Activated B cell treated with CpG ODN at 0.5 μM for 24 hours (primary cell): ENCODE measurements around the gene OSBPL5. TPM values are rescaled to one million over a fixed set of nuclear protein-coding genes. Genes with fewer than 3 reads are reported as not detected.

ENCODE experiments used
- ATAC-seq: fragments of 200-7000 bp; cut with Tn5 transposase; one replicate; pipeline ENCODE4 v1.10.0; 2021; ENCODE audit warnings: low read depth, mild to moderate bottlenecking, moderate library complexity
- CTCF ChIA-PET: fragments of 350-600 bp; sonication (Branson Sonifier 250); formaldehyde crosslinking; loops from one replicate; lab custom pipeline; 2021; ENCODE audit warnings: antibody characterized with exemption; lab: Charles Lee
- POLR2A ChIA-PET: fragments of 350-600 bp; sonication (Branson Sonifier 250); formaldehyde crosslinking; loops from one replicate; lab custom pipeline; 2021; ENCODE audit warnings: antibody characterized with exemption; lab: Charles Lee
- DNase-seq: peaks from one replicate; pipeline ENCODE4 v3.0.0; 2022
- H3K27ac Mint-ChIP-seq: one replicate; pipeline ENCODE4 v1.8.0; 2020; ENCODE audit warnings: mixed read lengths
- H3K27me3 Mint-ChIP-seq: one replicate; pipeline ENCODE4 v1.8.0; 2021; ENCODE audit warnings: mixed read lengths
- H3K36me3 Mint-ChIP-seq: one replicate; pipeline ENCODE4 v1.8.0; 2021; ENCODE audit warnings: low read depth, mixed read lengths
- H3K4me1 Mint-ChIP-seq: one replicate; pipeline ENCODE4 v1.8.0; 2021; ENCODE audit warnings: mixed read lengths
- H3K4me3 Mint-ChIP-seq: one replicate; pipeline ENCODE4 v1.8.0; 2020; ENCODE audit warnings: mild to moderate bottlenecking, mixed read lengths
- H3K9me3 Mint-ChIP-seq: one replicate; pipeline ENCODE4 v1.8.0; 2020; ENCODE audit warnings: mixed read lengths
- intact Hi-C: fragments of 100-400 bp; cut with micrococcal nuclease; formaldehyde crosslinking; loops from one replicate; pipeline ENCODE4 v1.15.1; 2024
- total RNA-seq: library from RNA; stranded (reverse); gene quantifications from 2 replicates; pipeline ENCODE4 v1.2.3, GENCODE V29; 2022
- TF ChIP-seq, protein P1 (sequence below): fragments of 200-600 bp; IDR thresholded peaks from one replicate; pipeline ENCODE4 v1.8.0; 2022; ENCODE audit warnings: antibody characterized with exemption, mild to moderate bottlenecking

Gene OSBPL5
- total RNA-seq, 1 donor from 2014 or later = not detected

DNA sequence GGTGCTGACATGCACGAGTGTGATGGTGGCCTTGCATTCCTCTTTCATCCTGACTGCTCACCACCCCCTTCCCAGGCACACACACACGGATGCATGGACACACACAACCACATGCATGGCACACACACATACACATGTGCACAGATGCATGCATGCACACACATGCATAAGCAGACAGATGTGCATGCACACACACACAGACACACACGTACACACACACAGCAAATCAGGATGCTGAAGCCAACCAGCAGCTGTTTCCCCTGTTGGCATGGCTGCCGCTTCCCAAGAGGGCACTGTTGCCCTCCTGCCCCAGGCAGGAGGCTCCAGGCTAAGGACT, 15.3 kb downstream of the OSBPL5 start:
- ATAC-seq (no peak), DNase-seq (no peak)
- Mint-ChIP-seq H3K27ac (no peak overlapping the region), H3K4me1 (no peaks in the 10 kb centered on the region), H3K36me3 (no peaks in the 10 kb centered on the region), H3K4me3 (no peak overlapping the region), H3K27me3 (peaks cover 2% of the 10 kb centered on the region), H3K9me3 (no peaks in the 10 kb centered on the region)
- ChIA-PET CTCF (no interaction called here), POLR2A (no interaction called here)
- TF ChIP-seq, protein P1, sequence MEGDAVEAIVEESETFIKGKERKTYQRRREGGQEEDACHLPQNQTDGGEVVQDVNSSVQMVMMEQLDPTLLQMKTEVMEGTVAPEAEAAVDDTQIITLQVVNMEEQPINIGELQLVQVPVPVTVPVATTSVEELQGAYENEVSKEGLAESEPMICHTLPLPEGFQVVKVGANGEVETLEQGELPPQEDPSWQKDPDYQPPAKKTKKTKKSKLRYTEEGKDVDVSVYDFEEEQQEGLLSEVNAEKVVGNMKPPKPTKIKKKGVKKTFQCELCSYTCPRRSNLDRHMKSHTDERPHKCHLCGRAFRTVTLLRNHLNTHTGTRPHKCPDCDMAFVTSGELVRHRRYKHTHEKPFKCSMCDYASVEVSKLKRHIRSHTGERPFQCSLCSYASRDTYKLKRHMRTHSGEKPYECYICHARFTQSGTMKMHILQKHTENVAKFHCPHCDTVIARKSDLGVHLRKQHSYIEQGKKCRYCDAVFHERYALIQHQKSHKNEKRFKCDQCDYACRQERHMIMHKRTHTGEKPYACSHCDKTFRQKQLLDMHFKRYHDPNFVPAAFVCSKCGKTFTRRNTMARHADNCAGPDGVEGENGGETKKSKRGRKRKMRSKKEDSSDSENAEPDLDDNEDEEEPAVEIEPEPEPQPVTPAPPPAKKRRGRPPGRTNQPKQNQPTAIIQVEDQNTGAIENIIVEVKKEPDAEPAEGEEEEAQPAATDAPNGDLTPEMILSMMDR = no peak
- intact Hi-C loops = no loop called here

DNA sequence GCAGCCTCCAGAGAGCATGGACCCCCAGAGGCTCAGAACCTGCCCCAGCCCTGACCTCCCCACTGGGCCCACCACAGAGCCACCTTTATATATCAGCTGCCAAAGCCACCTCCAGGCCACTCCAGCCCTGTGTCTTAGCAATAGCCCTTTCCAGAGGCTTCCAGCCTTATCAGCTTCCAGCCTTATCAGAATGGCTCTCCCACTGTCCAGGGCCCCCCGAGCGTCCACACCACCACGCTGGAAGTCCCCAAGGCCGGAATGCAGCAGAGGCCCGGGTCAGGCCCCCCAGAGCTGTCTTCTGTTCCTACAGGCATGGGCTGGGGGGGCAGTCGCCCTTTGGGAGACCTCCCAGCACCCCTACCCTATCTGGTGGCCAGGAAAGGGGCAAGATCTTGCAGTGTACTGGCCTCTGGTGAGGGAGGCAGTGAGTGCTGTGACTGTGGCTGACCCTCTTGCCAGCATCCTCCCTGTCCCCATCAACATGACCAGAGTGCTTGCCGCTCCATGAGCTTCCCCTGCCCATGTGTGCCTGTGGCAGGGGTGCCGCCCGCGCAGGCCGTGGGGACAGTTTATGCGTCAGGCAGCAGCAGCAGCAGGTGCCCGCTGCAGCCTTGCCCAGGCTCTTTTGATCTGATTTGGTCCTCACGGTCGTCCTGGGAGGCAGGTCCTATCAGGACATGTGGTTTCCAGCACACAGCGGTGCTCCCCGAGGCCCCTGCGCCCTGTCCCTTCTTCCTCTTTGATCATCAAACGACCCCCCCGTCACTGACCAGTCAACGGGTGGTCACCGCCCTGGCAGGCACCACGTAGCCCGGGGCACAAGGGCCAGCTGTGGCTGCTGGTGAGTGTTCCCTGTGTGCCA, 15.9 kb downstream of the OSBPL5 start:
- POLR2A ChIA-PET = no interaction called here
- Mint-ChIP-seq H3K4me3 (no peak overlapping the region), H3K36me3 (no peaks in the 10 kb centered on the region), H3K4me1 (no peaks in the 10 kb centered on the region), H3K27ac (no peak overlapping the region), H3K27me3 (peaks cover 2% of the 10 kb centered on the region), H3K9me3 (no peaks in the 10 kb centered on the region)
- no peak for DNase-seq
- intact Hi-C loops = no loop called here
- TF ChIP-seq, protein P1 = no peak
- CTCF ChIA-PET = no interaction called here
- ATAC-seq = no peak

DNA sequence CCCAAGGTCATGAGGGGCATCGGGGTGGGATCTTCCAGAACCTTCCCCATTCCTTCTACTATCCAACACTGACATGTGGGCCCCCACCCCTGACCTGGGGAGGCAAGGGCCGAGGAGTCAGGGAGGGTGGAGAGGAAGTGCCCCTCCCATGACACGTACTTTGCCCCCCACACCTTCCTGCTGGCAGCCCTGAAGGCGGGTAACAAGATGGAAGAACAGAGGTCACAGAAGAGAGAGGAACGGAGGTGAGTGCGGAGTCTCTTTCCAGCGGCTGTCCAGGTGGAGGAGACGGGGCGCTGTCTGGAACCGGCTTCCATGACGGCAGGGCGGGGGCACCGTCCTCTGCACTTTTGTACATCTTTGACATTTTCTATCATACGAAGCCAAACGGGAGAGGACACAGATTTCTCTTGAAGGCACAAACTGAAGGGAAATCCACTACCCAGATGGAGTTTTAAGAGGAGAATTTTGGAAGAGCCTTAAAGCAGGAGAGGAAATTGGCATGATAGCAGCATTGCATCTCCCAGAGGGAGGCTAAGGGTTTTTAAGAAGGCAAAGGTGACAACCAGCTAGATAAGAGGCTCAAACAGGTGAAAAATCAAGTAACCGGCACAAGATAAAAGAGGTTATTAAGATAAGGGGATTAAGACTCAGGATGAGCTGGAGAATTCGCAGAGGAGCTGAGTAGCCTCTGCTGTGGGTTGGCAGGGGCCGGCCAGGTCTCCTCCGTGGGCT, 16.7 kb downstream of the OSBPL5 start:
- no peaks in the 10 kb centered on the region for H3K4me1 Mint-ChIP-seq
- no peak for ATAC-seq
- CTCF ChIA-PET = no interaction called here

DNA sequence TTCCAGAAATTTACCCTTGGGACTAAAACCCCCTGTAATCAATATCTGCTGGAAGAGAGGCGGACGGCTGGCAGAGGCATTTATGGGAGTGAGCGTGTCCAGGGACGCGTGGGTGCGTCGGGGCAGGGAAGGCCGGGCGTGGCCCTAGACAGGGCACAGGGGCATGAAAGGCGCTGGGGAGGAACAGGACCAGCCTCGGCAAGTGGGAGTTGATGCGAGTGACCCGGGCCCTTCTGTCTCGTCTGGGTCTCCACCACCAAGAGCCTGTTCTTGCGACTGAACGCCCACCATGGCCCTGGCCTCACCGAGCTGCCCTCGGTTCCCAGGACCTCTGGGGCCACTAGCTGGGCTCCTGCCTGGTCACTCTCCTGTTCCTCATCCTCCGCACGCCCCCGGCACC, 17.5 kb downstream of the OSBPL5 start:
- no peak overlapping the region for H3K4me3 Mint-ChIP-seq
- intact Hi-C loops = no loop called here
- H3K27ac Mint-ChIP-seq = no peak overlapping the region
- ATAC-seq (no peak), DNase-seq (no peak)
- POLR2A ChIA-PET = no interaction called here
- CTCF ChIA-PET = no interaction called here
- H3K27me3 Mint-ChIP-seq = peaks cover 2% of the 10 kb centered on the region
- H3K4me1 Mint-ChIP-seq = no peaks in the 10 kb centered on the region
- no peaks in the 10 kb centered on the region for H3K36me3 Mint-ChIP-seq
- H3K9me3 Mint-ChIP-seq = no peaks in the 10 kb centered on the region
- TF ChIP-seq, protein P1 = no peak

More for the DNA sequence above, 16.7 kb downstream of the OSBPL5 start:
- peaks cover 2% of the 10 kb centered on the region for H3K27me3 Mint-ChIP-seq
- POLR2A ChIA-PET = no interaction called here
- H3K36me3 Mint-ChIP-seq = no peaks in the 10 kb centered on the region
- TF ChIP-seq, protein P1 = no peak
- H3K27ac Mint-ChIP-seq = no peak overlapping the region
- H3K4me3 Mint-ChIP-seq = no peak overlapping the region
- intact Hi-C loops = no loop called here
- no peaks in the 10 kb centered on the region for H3K9me3 Mint-ChIP-seq
- no peak for DNase-seq

DNA sequence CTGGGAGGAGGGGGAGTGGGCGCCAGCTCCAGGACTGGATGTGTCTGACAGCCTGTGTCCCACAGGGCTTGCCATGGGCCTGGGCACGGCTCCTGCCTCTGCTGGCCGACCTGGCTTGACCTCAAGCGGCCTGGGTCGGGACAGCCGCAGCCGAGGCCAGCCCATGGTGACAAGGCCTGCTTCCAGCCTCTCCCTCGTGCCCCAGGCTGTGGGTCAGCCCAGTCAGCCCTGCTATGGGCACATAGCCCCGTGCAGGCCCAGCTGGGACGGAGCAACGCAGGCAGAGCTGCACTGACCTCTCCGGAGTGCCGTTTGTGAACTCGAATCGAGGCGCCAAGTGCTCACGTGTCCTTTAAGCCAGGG, 17.9 kb downstream of the OSBPL5 start:
- no peak for DNase-seq
- Mint-ChIP-seq H3K4me1 (no peaks in the 10 kb centered on the region), H3K27ac (no peak overlapping the region), H3K27me3 (peaks cover 2% of the 10 kb centered on the region), H3K9me3 (no peaks in the 10 kb centered on the region), H3K36me3 (no peaks in the 10 kb centered on the region), H3K4me3 (no peak overlapping the region)
- ChIA-PET POLR2A (no interaction called here), CTCF (no interaction called here)
- TF ChIP-seq, protein P1 = no peak
- ATAC-seq = no peak
- intact Hi-C loops = no loop called here
